Neural cell (in vitro differentiated cells): ENCODE results near the gene SAMD10. TPM values are rescaled to one million over a fixed set of nuclear protein-coding genes. Genes with fewer than 3 reads are reported as not detected.

Source experiments
- H2AFZ ChIP-seq: fragments of 200-600, 300-800 bp; sonication (generic), shearing (Covaris generic); 2 replicates; pipeline ENCODE4 v1.6.0; 2014; ENCODE audit warnings: low read depth, mild to moderate bottlenecking, antibody characterized with exemption, low read length, moderate library complexity
- H3F3A ChIP-seq: fragments of 200-600 bp; shearing (Covaris generic); 2 replicates; pipeline ENCODE4 v1.6.1; 2016; ENCODE audit warnings: mild to moderate bottlenecking, moderate library complexity, mixed read lengths, antibody characterized with exemption, low read length; ENCODE audit not compliant: insufficient read depth, poor library complexity, severe bottlenecking
- H3K27ac ChIP-seq: fragments of 200-600, 300-800 bp; sonication (generic), shearing (Covaris generic); 2 replicates; pipeline ENCODE4 v1.5.1; 2014; ENCODE audit warnings: mild to moderate bottlenecking, low read length, moderate library complexity
- H3K27me3 ChIP-seq: fragments of 300-800, 200-600 bp; sonication (generic), shearing (Covaris generic); 2 replicates; pipeline ENCODE4 v1.6.0; 2014; ENCODE audit warnings: mild to moderate bottlenecking, low read depth, low read length, moderate library complexity; ENCODE audit not compliant: insufficient read depth
- H3K36me3 ChIP-seq: fragments of 300-800, 200-600 bp; sonication (generic), shearing (Covaris generic); 2 replicates; pipeline ENCODE4 v1.5.1; 2014; ENCODE audit warnings: mild to moderate bottlenecking, antibody characterized with exemption, low read length, moderate library complexity; ENCODE audit not compliant: insufficient read depth
- H3K4me2 ChIP-seq: fragments of 300-800, 200-600 bp; sonication (generic), shearing (Covaris generic); 2 replicates; pipeline ENCODE4 v1.6.0; 2014; ENCODE audit warnings: mild to moderate bottlenecking, low read length
- H3K4me3 ChIP-seq: fragments of 300-800, 200-600 bp; sonication (generic), shearing (Covaris generic); 2 replicates; pipeline ENCODE4 v1.5.1; 2014; ENCODE audit warnings: mild to moderate bottlenecking, low read length, moderate library complexity
- H3K79me2 ChIP-seq: fragments of 200-600 bp; shearing (Covaris generic); replicated peaks from 2 replicates; pipeline ENCODE4 v1.6.0; 2014; ENCODE audit warnings: mild to moderate bottlenecking, low read length, moderate library complexity; ENCODE audit not compliant: insufficient read depth
- H3K9ac ChIP-seq: fragments of 300-800, 200-600 bp; sonication (generic), shearing (Covaris generic); 2 replicates; pipeline ENCODE4 v1.6.1; 2016; ENCODE audit warnings: mild to moderate bottlenecking, low read length, mixed read lengths
- H3K9me2 ChIP-seq: fragments of 200-600 bp; shearing (Covaris generic); 2 replicates; pipeline ENCODE4 v1.6.1; 2016; ENCODE audit warnings: mild to moderate bottlenecking, low read length, mixed read lengths; ENCODE audit not compliant: insufficient read depth
- H3K9me3 ChIP-seq: fragments of 200-600, 300-800 bp; sonication (generic), shearing (Covaris generic); 2 replicates; pipeline ENCODE4 v1.6.1; 2016; ENCODE audit warnings: mild to moderate bottlenecking, mixed run types, low read length, moderate library complexity, mixed read lengths
- H4K20me1 ChIP-seq: fragments of 200-600 bp; shearing (Covaris generic); 2 replicates; pipeline ENCODE4 v1.6.1; 2016; ENCODE audit warnings: mild to moderate bottlenecking, mixed run types; ENCODE audit not compliant: insufficient read depth
- CTCF ChIP-seq: fragments of 450-650 bp; IDR thresholded peaks from 2 replicates; pipeline ENCODE4 v1.5.1; 2014; ENCODE audit warnings: antibody characterized with exemption, mild to moderate bottlenecking, moderate library complexity; ENCODE audit not compliant: poor library complexity, severe bottlenecking
- EP300 ChIP-seq: fragments of 450-650 bp; conservative IDR thresholded peaks from 2 replicates; pipeline ENCODE4 v1.6.1; 2014; ENCODE audit warnings: antibody characterized with exemption, mild to moderate bottlenecking, moderate library complexity; ENCODE audit not compliant: poor library complexity, severe bottlenecking
- EZH2 ChIP-seq: fragments of 200-600, 300-800 bp; shearing (Covaris generic), sonication (generic); IDR thresholded peaks from 2 replicates; pipeline ENCODE4 v1.6.1; 2014; ENCODE audit warnings: antibody characterized with exemption, low read length, borderline replicate concordance, mild to moderate bottlenecking; ENCODE audit not compliant: insufficient read depth, poor library complexity, severe bottlenecking
- MXI1 ChIP-seq: fragments of 450-650 bp; conservative IDR thresholded peaks from 2 replicates; pipeline ENCODE4 v1.6.1; 2014; ENCODE audit warnings: antibody characterized with exemption, mild to moderate bottlenecking; ENCODE audit not compliant: poor library complexity, severe bottlenecking
- POLR2AphosphoS5 ChIP-seq: IDR thresholded peaks from 2 replicates; pipeline ENCODE4 v1.6.1; 2012
- RAD21 ChIP-seq: fragments of 450-650 bp; conservative IDR thresholded peaks from 2 replicates; pipeline ENCODE4 v1.6.1; 2014; ENCODE audit warnings: antibody characterized with exemption, mild to moderate bottlenecking, moderate library complexity
- REST ChIP-seq: IDR thresholded peaks from 2 replicates; pipeline ENCODE4 v1.6.1; 2012; ENCODE audit warnings: borderline replicate concordance
- SMC3 ChIP-seq: fragments of 450-650 bp; conservative IDR thresholded peaks from 2 replicates; pipeline ENCODE4 v1.6.1; 2014; ENCODE audit warnings: antibody characterized with exemption, mild to moderate bottlenecking, moderate library complexity; ENCODE audit not compliant: poor library complexity
- TAF1 ChIP-seq: IDR thresholded peaks from 2 replicates; pipeline ENCODE4 v1.6.1; 2012; ENCODE audit warnings: low read depth
- polyA plus RNA-seq: library from polyadenylated mRNA; depleted of rRNA; stranded (reverse); fragments of >200 nt; gene quantifications from 2 replicates; pipeline ENCODE4 v1.2.3, GENCODE V29; 2014

Gene SAMD10
- polyA plus RNA-seq, 1 donor from 2014 or later = 23.3 TPM

- H3K79me2 ChIP-seq = peaks cover 5% of the 10 kb centered on the region
- no peaks in the 10 kb centered on the region for H3K9me2 ChIP-seq
- H3K9me3 ChIP-seq = no peaks in the 10 kb centered on the region
- no peak overlapping the region for H3K4me3 ChIP-seq
- H3F3A ChIP-seq = no peaks in the 10 kb centered on the region
- H3K36me3 ChIP-seq = no peaks in the 10 kb centered on the region
- no peak overlapping the region for H3K4me2 ChIP-seq
- TF ChIP-seq RAD21 (no peak), TAF1 (no peak), EP300 (no peak), SMC3 (no peak), POLR2AphosphoS5 (no peak), MXI1 (no peak), EZH2 (no peak), CTCF (no peak), REST (no peak)
- no peak overlapping the region for H3K27ac ChIP-seq
- H3K27me3 ChIP-seq = no peaks in the 10 kb centered on the region
- no peak overlapping the region for H2AFZ ChIP-seq
- no peak overlapping the region for H3K9ac ChIP-seq
- H4K20me1 ChIP-seq = no peaks in the 10 kb centered on the region
Observed at GRCh38 chr20:63963784-63964301, 15.6 kb downstream of the SAMD10 start.

GRCh38 chr20:63963348-63963741 lies 16.1 kb downstream of the SAMD10 start:
- no peaks in the 10 kb centered on the region for H3K36me3 ChIP-seq
- no peaks in the 10 kb centered on the region for H3K27me3 ChIP-seq

More at GRCh38 chr20:63963348-63963741, 16.1 kb downstream of the SAMD10 start:
- Histone ChIP-seq H3K9me2 (no peaks in the 10 kb centered on the region), H2AFZ (no peak overlapping the region), H3K9me3 (no peaks in the 10 kb centered on the region), H3K9ac (no peak overlapping the region), H3K79me2 (peaks cover under 1% of the 10 kb centered on the region), H3F3A (no peaks in the 10 kb centered on the region), H3K27ac (no peak overlapping the region), H3K4me3 (no peak overlapping the region), H4K20me1 (no peaks in the 10 kb centered on the region), H3K4me2 (no peak overlapping the region)
- TF ChIP-seq POLR2AphosphoS5 (no peak), CTCF (no peak), EP300 (no peak), EZH2 (no peak), SMC3 (no peak), TAF1 (no peak), REST (no peak), RAD21 (no peak), MXI1 (no peak)
